HEK293 (cell line): ENCODE measurements around the gene THSD4.

Experiments used
- RBAK ChIP-seq: fragments of 450-650 bp; formaldehyde crosslinking; IDR thresholded peaks from 2 replicates; pipeline ENCODE4 v1.5.1; 2016; ENCODE audit warnings: missing biosample characterization, missing genetic modification characterization
- ZBTB7A ChIP-seq: fragments of 450-650 bp; formaldehyde crosslinking; IDR thresholded peaks from 2 replicates; pipeline ENCODE4 v1.5.1; 2016; ENCODE audit warnings: low read depth, missing biosample characterization, missing genetic modification characterization
- ZFHX2 ChIP-seq: fragments of 450-650 bp; formaldehyde crosslinking; conservative IDR thresholded peaks from 2 replicates; pipeline ENCODE4 v1.5.1; 2016; ENCODE audit warnings: missing biosample characterization, missing genetic modification characterization
- ZNF23 ChIP-seq: fragments of 450-650 bp; formaldehyde crosslinking; IDR thresholded peaks from 2 replicates; pipeline ENCODE4 v1.5.1; 2016; ENCODE audit warnings: missing biosample characterization, missing genetic modification characterization, borderline replicate concordance
- ZNF292 ChIP-seq: fragments of 450-650 bp; formaldehyde crosslinking; IDR thresholded peaks from 2 replicates; pipeline ENCODE4 v1.5.1; 2016; ENCODE audit warnings: low read depth, missing biosample characterization, missing genetic modification characterization, borderline replicate concordance
- ZNF433 ChIP-seq: fragments of 450-650 bp; formaldehyde crosslinking; IDR thresholded peaks from 2 replicates; pipeline ENCODE4 v1.5.1; 2016; ENCODE audit warnings: missing biosample characterization, missing genetic modification characterization, low read depth
- TF ChIP-seq, protein P1 (sequence below): fragments of 450-650 bp; formaldehyde crosslinking; IDR thresholded peaks from 2 replicates; pipeline ENCODE4 v1.5.1; 2016; ENCODE audit warnings: missing biosample characterization, missing genetic modification characterization
- TF ChIP-seq, protein P2 (sequence below): sonication (generic); formaldehyde crosslinking; IDR thresholded peaks from 2 replicates; pipeline ENCODE4 v1.8.1; 2022; ENCODE audit warnings: mild to moderate bottlenecking, moderate library complexity, missing genetic modification reagents
- TF ChIP-seq, protein P3 (sequence below): fragments of 450-650 bp; formaldehyde crosslinking; IDR thresholded peaks from 2 replicates; pipeline ENCODE4 v1.5.1; 2016; ENCODE audit warnings: missing biosample characterization, missing genetic modification characterization

DNA sequence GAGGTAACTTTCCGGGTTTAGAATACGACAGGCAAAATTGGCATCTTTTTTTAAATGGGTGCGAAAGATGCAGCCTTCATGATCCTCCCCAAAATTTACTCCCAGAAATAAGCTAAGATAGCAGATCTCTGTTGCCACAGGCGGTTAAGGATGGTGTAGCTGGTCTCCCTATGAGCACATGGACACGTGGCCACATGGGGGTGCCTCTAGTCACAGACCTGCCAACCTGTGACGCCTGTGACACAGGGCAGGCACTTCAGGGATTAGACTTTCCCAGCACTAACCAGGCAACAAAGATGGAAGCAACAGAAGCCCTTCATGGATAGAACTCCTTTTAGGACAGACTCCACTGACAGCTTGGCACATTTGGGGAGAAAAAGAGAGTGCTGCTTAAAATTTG is 320.3 kb downstream of the THSD4 start:
- TF ChIP-seq, protein P1, sequence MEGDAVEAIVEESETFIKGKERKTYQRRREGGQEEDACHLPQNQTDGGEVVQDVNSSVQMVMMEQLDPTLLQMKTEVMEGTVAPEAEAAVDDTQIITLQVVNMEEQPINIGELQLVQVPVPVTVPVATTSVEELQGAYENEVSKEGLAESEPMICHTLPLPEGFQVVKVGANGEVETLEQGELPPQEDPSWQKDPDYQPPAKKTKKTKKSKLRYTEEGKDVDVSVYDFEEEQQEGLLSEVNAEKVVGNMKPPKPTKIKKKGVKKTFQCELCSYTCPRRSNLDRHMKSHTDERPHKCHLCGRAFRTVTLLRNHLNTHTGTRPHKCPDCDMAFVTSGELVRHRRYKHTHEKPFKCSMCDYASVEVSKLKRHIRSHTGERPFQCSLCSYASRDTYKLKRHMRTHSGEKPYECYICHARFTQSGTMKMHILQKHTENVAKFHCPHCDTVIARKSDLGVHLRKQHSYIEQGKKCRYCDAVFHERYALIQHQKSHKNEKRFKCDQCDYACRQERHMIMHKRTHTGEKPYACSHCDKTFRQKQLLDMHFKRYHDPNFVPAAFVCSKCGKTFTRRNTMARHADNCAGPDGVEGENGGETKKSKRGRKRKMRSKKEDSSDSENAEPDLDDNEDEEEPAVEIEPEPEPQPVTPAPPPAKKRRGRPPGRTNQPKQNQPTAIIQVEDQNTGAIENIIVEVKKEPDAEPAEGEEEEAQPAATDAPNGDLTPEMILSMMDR, result no peak
- TF ChIP-seq ZNF23 (no peak), RBAK (tag by site-specific recombination) (no peak), ZBTB7A (tag by site-specific recombination) (no peak), ZNF292 (tag by site-specific recombination) (no peak), ZNF433 (tag by site-specific recombination) (no peak), ZFHX2 (tag by site-specific recombination) (no peak)
- TF ChIP-seq, protein P2, sequence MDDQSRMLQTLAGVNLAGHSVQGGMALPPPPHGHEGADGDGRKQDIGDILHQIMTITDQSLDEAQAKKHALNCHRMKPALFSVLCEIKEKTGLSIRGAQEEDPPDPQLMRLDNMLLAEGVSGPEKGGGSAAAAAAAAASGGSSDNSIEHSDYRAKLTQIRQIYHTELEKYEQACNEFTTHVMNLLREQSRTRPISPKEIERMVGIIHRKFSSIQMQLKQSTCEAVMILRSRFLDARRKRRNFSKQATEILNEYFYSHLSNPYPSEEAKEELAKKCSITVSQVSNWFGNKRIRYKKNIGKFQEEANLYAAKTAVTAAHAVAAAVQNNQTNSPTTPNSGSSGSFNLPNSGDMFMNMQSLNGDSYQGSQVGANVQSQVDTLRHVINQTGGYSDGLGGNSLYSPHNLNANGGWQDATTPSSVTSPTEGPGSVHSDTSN (CRISPR knock-in tag), result no peak
- TF ChIP-seq, protein P3, sequence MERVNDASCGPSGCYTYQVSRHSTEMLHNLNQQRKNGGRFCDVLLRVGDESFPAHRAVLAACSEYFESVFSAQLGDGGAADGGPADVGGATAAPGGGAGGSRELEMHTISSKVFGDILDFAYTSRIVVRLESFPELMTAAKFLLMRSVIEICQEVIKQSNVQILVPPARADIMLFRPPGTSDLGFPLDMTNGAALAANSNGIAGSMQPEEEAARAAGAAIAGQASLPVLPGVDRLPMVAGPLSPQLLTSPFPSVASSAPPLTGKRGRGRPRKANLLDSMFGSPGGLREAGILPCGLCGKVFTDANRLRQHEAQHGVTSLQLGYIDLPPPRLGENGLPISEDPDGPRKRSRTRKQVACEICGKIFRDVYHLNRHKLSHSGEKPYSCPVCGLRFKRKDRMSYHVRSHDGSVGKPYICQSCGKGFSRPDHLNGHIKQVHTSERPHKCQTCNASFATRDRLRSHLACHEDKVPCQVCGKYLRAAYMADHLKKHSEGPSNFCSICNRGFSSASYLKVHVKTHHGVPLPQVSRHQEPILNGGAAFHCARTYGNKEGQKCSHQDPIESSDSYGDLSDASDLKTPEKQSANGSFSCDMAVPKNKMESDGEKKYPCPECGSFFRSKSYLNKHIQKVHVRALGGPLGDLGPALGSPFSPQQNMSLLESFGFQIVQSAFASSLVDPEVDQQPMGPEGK (tag by site-specific recombination), result no peak
